ENCODE data around the gene DLG2. TPM values are rescaled to one million over a fixed set of nuclear protein-coding genes. Genes with fewer than 3 reads are reported as not detected.

The DLG2 gene
- total and polyA plus RNA-seq, 2 of the 4 experiments (the other 2 are of a cell fraction) = 0.31 to 0.36 TPM

- no peaks in the 10 kb centered on the region for H3K79me1 ChIP-seq (ENCODE audit: low read depth in 1 of 2, low read length in 2 of 2)
- H2BK5ac ChIP-seq (ENCODE audit: low read depth, low read length, poor library complexity, severe bottlenecking) = no peak overlapping the region
- no peak overlapping the region for H4K5ac ChIP-seq (ENCODE audit: low read depth, low read length)
- H2AK9ac ChIP-seq (replicated peaks; ENCODE audit: low read depth, low read length, poor library complexity) = no peak overlapping the region
- no peak overlapping the region for H3K18ac ChIP-seq (ENCODE audit: low read depth, low read length)
- H3K56ac ChIP-seq (ENCODE audit: extremely low read depth, insufficient read depth, low read length) = no peak overlapping the region
- no peak overlapping the region for H3K27ac ChIP-seq (ENCODE audit: insufficient read depth, low read length)
- no peaks in the 10 kb centered on the region for H3K36me3 ChIP-seq (ENCODE audit: control insufficient read depth, insufficient read depth, low read length)
- H3K9me1 ChIP-seq (ENCODE audit: insufficient read depth, low read length) = no peaks in the 10 kb centered on the region
- H3K9ac ChIP-seq (ENCODE audit: low read depth, low read length) = no peak overlapping the region
- in situ Hi-C loops (cut with MboI; ENCODE audit: low sequenced_read_pairs) = no loop called here
- no peak for ATAC-seq (ENCODE audit: low read depth)
- H3K27me3 ChIP-seq (ENCODE audit: control insufficient read depth, insufficient read depth, low read length) = no peaks in the 10 kb centered on the region; the same call in 1 of the 2 replicates
- no peak overlapping the region for H2AK5ac ChIP-seq (ENCODE audit: low read depth, low read length)
- no TSS peak for BruUV-seq (replicated peaks)
- CTCF ChIA-PET = no interaction called here
- H3K9me3 ChIP-seq (ENCODE audit: control insufficient read depth, insufficient read depth, low read length) = no peaks in the 10 kb centered on the region
- no peak overlapping the region for H3K4ac ChIP-seq (ENCODE audit: low read depth, low read length)
- no CpG with 5 or more reads among the region's 2 CpGs for WGBS, 2 experiments (ENCODE audit: extremely low coverage in 2 of 2, insufficient read length in 1 of 2)
- H2BK15ac ChIP-seq (ENCODE audit: low read depth, low read length) = no peak overlapping the region
- H3K23ac ChIP-seq (ENCODE audit: low read depth, low read length) = no peak overlapping the region
- no peaks in the 10 kb centered on the region for H3K4me1 ChIP-seq (ENCODE audit: control insufficient read depth, insufficient read depth, low read length)
- H4K8ac ChIP-seq (ENCODE audit: low read depth in 2 of 2, low read length in 2 of 2) = no peak overlapping the region
- POLR2A ChIA-PET (ENCODE audit: unreplicated experiment) = no interaction called here
- no peak overlapping the region for H4K91ac ChIP-seq (ENCODE audit: insufficient read depth, low read depth, low read length)
- H2BK120ac ChIP-seq (ENCODE audit: low read depth, low read length) = no peak overlapping the region
- H2AFZ ChIP-seq (replicated peaks; ENCODE audit: low read length, poor library complexity) = no peak overlapping the region
- dilution Hi-C loops (cut with HindIII; ENCODE audit: low sequenced_read_pairs, unreplicated experiment) = no loop called here
- no peak for DNase-seq
- no peak overlapping the region for H3K4me3 ChIP-seq (ENCODE audit: insufficient read depth, low read depth, low read length)
- H2BK20ac ChIP-seq (ENCODE audit: low read depth, low read length) = no peak overlapping the region
- TF ChIP-seq NFE2L2 (IDR thresholded peaks at IDR 0.05; ENCODE audit: low read depth, low read length) = no peak
- no peak for TF ChIP-seq BHLHE40 (IDR thresholded peaks at IDR 0.05; ENCODE audit: low read depth, low read length)
- H3K14ac ChIP-seq (replicated peaks; ENCODE audit: low read depth, low read length) = no peak overlapping the region
- no peak overlapping the region for H3K4me2 ChIP-seq (ENCODE audit: low read depth, low read length)
- intact Hi-C loops (cut with micrococcal nuclease) = no loop called here
- no peaks in the 10 kb centered on the region for H4K20me1 ChIP-seq (ENCODE audit: insufficient read depth, low read length)
Observed at GRCh38 chr11:83702796-83703195, 1924.3 kb downstream of the DLG2 start.

Data from IMR-90 (cell line).